Calu3 (cell line): Measurements from ENCODE around the gene ETS1. TPM values are rescaled to one million over a fixed set of nuclear protein-coding genes. Genes with fewer than 3 reads are reported as not detected.

Experiments used
- BruUV-seq: library from RNA; stranded (reverse); fragments of 400-500 nt; replicated peaks from 2 replicates; lab custom pipeline; 2021; lab: Mats Ljungman, UMichigan
- CTCF ChIA-PET: fragments of 300-600 bp; sonication (Branson Sonifier 250); formaldehyde crosslinking; loops from one replicate; lab custom pipeline; 2022; ENCODE audit warnings: antibody characterized with exemption; lab: Charles Lee
- DNase-seq: peaks from one replicate; pipeline ENCODE4 v3.0.0; 2022
- H3K27ac Mint-ChIP-seq: one replicate; pipeline ENCODE4 v1.8.0; 2022; ENCODE audit warnings: mixed read lengths; ENCODE audit not compliant: unreplicated experiment
- H3K27me3 Mint-ChIP-seq: one replicate; pipeline ENCODE4 v1.8.0; 2022; ENCODE audit warnings: mixed read lengths; ENCODE audit not compliant: unreplicated experiment
- H3K36me3 Mint-ChIP-seq: one replicate; pipeline ENCODE4 v1.8.0; 2022; ENCODE audit warnings: mild to moderate bottlenecking, moderate library complexity, mixed read lengths; ENCODE audit not compliant: insufficient read depth, unreplicated experiment
- H3K4me1 Mint-ChIP-seq: one replicate; pipeline ENCODE4 v1.8.0; 2022; ENCODE audit warnings: mild to moderate bottlenecking, low read depth, mixed read lengths; ENCODE audit not compliant: unreplicated experiment
- H3K4me3 Mint-ChIP-seq: one replicate; pipeline ENCODE4 v1.8.0; 2022; ENCODE audit warnings: mild to moderate bottlenecking, low read depth, moderate library complexity, mixed read lengths; ENCODE audit not compliant: unreplicated experiment
- H3K9me3 Mint-ChIP-seq: one replicate; pipeline ENCODE4 v1.8.0; 2022; ENCODE audit warnings: low read depth, mixed read lengths; ENCODE audit not compliant: unreplicated experiment
- CTCF ChIP-seq: fragments of 200-600 bp; IDR thresholded peaks from one replicate; pipeline ENCODE4 v1.8.0; 2022; ENCODE audit warnings: antibody characterized with exemption; ENCODE audit not compliant: unreplicated experiment
- intact Hi-C: fragments of 100-400 bp; cut with micrococcal nuclease; formaldehyde crosslinking; loops from one replicate; pipeline ENCODE4 v1.10.0; 2022; ENCODE audit not compliant: unreplicated experiment
- total RNA-seq: library from RNA; stranded (reverse); gene quantifications from 2 replicates; pipeline ENCODE4 v1.2.3, GENCODE V29; 2022

The ETS1 gene
- total RNA-seq, 1 experiment from 2014 or later = 38.4 TPM

DNA sequence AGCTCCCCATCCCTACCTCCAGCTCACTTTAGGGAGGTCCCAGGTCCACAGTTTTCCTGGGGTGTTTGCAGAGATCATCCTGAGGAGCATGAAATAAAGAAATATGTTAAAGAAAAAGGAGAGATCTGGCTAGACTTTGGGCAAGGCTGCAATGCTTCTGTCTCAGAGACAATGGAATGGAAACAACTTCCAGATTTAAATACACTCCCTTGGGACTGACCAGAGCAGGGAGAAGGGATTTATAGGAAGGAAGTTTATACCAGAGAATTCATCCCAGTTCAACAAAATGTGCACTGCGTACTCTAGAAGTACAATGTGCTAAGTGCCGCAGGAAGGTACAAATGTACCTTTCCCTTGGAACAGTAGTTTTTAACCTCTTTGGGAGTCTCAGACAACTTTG is 40.4 kb downstream of the ETS1 start:
- BruUV-seq = no TSS peak

GRCh38 chr11:128544471-128545051 is 42.8 kb downstream of the ETS1 start:
- Mint-ChIP-seq H3K27ac (no peak overlapping the region), H3K9me3 (no peaks in the 10 kb centered on the region), H3K36me3 (peaks cover 3% of the 10 kb centered on the region), H3K4me1 (peaks cover 14% of the 10 kb centered on the region), H3K4me3 (no peak overlapping the region), H3K27me3 (peaks cover 13% of the 10 kb centered on the region)
- CTCF ChIA-PET = no interaction called here
- BruUV-seq = no TSS peak
- no peak for TF ChIP-seq CTCF
- intact Hi-C loops = no loop called here
- no peak for DNase-seq

More for the DNA sequence above, 40.4 kb downstream of the ETS1 start:
- Mint-ChIP-seq H3K27me3 (peaks cover 13% of the 10 kb centered on the region), H3K4me3 (no peak overlapping the region), H3K27ac (no peak overlapping the region), H3K4me1 (peaks cover 14% of the 10 kb centered on the region), H3K36me3 (peaks cover 3% of the 10 kb centered on the region), H3K9me3 (no peaks in the 10 kb centered on the region)
- no peak for DNase-seq
- CTCF ChIA-PET = no interaction called here
- intact Hi-C loops = no loop called here
- no peak for TF ChIP-seq CTCF

DNA sequence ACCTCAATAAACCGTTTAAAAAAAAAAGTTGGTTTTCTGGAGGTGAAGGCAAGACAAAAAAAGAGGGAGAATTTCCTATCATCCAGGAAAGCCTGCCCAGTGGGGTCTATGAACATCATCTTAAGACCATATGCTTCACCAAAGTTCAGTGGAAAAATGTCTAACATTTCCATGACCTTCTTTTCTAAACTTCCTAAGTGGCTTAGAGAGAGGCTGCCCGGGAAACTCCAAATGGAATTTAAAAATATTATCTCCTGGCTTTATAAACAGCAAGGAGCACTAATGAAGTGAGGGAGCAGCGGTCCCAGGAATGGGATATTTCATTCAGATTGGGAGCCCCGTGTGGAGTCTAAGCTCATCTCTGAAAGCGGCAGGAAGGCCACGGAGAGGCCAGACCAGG is 46.9 kb downstream of the ETS1 start:
- no peaks in the 10 kb centered on the region for H3K27me3 Mint-ChIP-seq
- TF ChIP-seq CTCF = no peak
- BruUV-seq = no TSS peak
- CTCF ChIA-PET = no interaction called here
- DNase-seq = no peak
- peaks cover 7% of the 10 kb centered on the region for H3K4me1 Mint-ChIP-seq
- H3K4me3 Mint-ChIP-seq = no peak overlapping the region
- H3K36me3 Mint-ChIP-seq = no peaks in the 10 kb centered on the region
- no peaks in the 10 kb centered on the region for H3K9me3 Mint-ChIP-seq
- intact Hi-C loops = no loop called here
- no peak overlapping the region for H3K27ac Mint-ChIP-seq

- CTCF ChIA-PET = no interaction called here
- no peaks in the 10 kb centered on the region for H3K9me3 Mint-ChIP-seq
- no peak overlapping the region for H3K4me3 Mint-ChIP-seq
- no peaks in the 10 kb centered on the region for H3K36me3 Mint-ChIP-seq
- intact Hi-C loops = no loop called here
- no peak for TF ChIP-seq CTCF
- H3K27me3 Mint-ChIP-seq = no peaks in the 10 kb centered on the region
- no peak overlapping the region for H3K27ac Mint-ChIP-seq
- H3K4me1 Mint-ChIP-seq = peaks cover 9% of the 10 kb centered on the region
- BruUV-seq = no TSS peak
- no peak for DNase-seq
Observed at GRCh38 chr11:128536506-128536905, 50.9 kb downstream of the ETS1 start.
